GM06990 (cell line): ENCODE data around the gene IGF1R.

Experiments used
- DNase-seq: peaks from one replicate; pipeline ENCODE4 v3.0.0-alpha.2; 2011; ENCODE audit not compliant: insufficient read length; ENCODE audit errors: extremely low read depth
- H3K27me3 ChIP-seq: replicated peaks from 2 replicates; pipeline ENCODE4 v1.6.0; 2011; ENCODE audit warnings: low read length; ENCODE audit not compliant: control insufficient read depth, insufficient read depth
- H3K36me3 ChIP-seq: 2 replicates; pipeline ENCODE4 v1.5.1; 2011; ENCODE audit warnings: low read length; ENCODE audit not compliant: control insufficient read depth, insufficient read depth
- H3K4me3 ChIP-seq: replicated peaks from 2 replicates; pipeline ENCODE4 v1.5.1; 2011; ENCODE audit warnings: low read depth, mild to moderate bottlenecking, control low read depth, low read length
- TF ChIP-seq, protein P1 (sequence below): IDR thresholded peaks from 2 replicates; pipeline ENCODE4 v1.5.1; 2011; ENCODE audit warnings: low read length, control low read depth, mild to moderate bottlenecking, inconsistent platforms; ENCODE audit not compliant: insufficient read depth, poor library complexity, severe bottlenecking

The IGF1R gene

DNA sequence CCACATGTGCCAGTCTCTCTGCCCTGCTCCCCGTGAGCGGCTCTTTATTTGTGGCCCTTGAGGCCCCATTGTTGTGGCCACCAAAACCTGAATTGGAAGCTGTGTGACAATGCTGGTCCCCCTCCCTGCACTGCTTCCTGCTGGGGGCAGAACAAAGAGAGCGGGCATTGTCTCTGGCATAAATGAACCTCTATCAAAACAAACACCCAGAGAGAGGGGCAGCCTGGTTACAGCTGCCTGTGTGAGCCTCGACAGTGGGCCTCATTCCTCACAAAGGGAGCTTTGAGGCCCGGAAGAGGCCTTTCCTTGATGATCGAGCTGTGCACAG, 152.9 kb downstream of the IGF1R start:
- Histone ChIP-seq H3K36me3 (no peaks in the 10 kb centered on the region), H3K4me3 (no peak overlapping the region), H3K27me3 (no peaks in the 10 kb centered on the region; the same call in 1 of the 2 replicates)
- TF ChIP-seq, protein P1, sequence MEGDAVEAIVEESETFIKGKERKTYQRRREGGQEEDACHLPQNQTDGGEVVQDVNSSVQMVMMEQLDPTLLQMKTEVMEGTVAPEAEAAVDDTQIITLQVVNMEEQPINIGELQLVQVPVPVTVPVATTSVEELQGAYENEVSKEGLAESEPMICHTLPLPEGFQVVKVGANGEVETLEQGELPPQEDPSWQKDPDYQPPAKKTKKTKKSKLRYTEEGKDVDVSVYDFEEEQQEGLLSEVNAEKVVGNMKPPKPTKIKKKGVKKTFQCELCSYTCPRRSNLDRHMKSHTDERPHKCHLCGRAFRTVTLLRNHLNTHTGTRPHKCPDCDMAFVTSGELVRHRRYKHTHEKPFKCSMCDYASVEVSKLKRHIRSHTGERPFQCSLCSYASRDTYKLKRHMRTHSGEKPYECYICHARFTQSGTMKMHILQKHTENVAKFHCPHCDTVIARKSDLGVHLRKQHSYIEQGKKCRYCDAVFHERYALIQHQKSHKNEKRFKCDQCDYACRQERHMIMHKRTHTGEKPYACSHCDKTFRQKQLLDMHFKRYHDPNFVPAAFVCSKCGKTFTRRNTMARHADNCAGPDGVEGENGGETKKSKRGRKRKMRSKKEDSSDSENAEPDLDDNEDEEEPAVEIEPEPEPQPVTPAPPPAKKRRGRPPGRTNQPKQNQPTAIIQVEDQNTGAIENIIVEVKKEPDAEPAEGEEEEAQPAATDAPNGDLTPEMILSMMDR: no peak
- no peak for DNase-seq

DNA sequence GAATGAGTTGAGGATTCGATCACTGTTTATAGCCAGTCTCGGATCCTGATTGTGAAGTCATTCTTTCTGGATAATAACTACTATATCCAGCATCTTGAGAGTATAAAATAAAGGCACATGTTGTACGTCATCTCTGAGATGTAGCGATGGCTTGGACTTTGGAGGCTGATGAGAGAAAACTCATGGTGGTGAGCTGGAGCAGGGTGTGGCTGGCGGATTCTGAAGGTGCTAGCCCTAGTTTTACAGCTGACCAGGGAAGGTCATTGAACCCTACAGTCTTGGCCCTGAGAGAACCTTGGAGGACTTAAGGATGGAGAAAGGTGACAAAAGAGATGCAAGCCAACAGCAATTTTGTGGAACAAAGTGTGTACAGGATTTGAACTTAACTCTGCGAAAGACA, 153.8 kb downstream of the IGF1R start:
- Histone ChIP-seq H3K27me3 (no peaks in the 10 kb centered on the region; the same call in 1 of the 2 replicates), H3K4me3 (no peak overlapping the region), H3K36me3 (no peaks in the 10 kb centered on the region)
- TF ChIP-seq, protein P1: no peak
- DNase-seq: no peak

DNA sequence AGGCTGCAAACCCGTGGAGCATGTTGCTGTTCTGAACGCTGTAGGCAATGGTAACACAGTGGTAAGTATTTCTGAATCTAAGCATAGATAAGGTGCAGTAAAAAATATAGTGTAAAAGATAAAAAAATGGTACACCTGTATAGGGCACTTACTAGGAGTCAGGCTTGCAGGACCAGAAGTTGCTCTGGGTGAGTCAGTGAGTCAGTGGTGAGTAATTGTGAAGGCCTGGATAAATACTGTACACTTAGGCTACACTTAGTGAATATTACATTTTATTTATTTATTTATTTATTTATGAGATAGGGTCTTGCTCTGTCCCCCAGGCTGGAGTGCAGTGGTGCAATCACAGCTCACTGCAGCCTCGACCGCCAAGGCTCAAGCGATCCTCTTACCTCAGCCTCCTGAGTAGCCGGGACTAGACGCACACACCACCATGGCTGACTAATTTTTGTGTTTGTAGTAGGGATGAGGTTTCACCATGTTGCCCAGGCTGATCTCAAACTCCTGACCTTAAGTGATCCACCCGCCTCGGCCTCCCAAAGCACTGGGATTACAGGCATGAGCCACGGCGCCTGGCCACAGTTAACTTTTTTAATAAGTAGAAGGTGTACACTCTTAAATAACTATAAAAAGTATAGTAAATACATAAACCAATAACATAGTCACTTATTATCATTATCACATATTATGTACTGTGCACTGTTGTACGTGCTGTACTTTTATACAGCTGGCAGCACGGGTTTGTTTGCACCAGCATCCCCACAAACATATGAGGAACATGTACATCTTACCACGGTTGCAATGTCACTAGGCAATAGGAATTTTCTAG, 155.1 kb downstream of the IGF1R start:
- H3K27me3 ChIP-seq: no peaks in the 10 kb centered on the region
- no peaks in the 10 kb centered on the region for H3K36me3 ChIP-seq
- DNase-seq: no peak
- H3K4me3 ChIP-seq: no peak overlapping the region
- TF ChIP-seq, protein P1: no peak

DNA sequence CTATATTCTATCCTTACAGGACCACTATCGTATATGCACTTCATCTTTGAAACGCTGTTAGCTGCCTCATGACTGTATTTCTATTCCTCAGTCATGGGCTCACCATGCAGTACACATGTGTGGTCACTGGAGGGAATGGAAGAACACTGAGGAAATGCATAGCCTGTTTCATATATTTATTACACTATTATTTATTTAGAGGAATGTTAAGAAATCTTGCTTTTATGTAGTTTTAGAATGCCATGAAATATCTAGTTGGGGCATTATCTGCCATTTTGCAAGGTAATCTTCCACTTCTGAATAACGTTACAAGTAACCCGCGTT, 155.7 kb downstream of the IGF1R start:
- H3K4me3 ChIP-seq: no peak overlapping the region
- no peaks in the 10 kb centered on the region for H3K36me3 ChIP-seq
- H3K27me3 ChIP-seq: no peaks in the 10 kb centered on the region
- TF ChIP-seq, protein P1: no peak
- no peak for DNase-seq

DNA sequence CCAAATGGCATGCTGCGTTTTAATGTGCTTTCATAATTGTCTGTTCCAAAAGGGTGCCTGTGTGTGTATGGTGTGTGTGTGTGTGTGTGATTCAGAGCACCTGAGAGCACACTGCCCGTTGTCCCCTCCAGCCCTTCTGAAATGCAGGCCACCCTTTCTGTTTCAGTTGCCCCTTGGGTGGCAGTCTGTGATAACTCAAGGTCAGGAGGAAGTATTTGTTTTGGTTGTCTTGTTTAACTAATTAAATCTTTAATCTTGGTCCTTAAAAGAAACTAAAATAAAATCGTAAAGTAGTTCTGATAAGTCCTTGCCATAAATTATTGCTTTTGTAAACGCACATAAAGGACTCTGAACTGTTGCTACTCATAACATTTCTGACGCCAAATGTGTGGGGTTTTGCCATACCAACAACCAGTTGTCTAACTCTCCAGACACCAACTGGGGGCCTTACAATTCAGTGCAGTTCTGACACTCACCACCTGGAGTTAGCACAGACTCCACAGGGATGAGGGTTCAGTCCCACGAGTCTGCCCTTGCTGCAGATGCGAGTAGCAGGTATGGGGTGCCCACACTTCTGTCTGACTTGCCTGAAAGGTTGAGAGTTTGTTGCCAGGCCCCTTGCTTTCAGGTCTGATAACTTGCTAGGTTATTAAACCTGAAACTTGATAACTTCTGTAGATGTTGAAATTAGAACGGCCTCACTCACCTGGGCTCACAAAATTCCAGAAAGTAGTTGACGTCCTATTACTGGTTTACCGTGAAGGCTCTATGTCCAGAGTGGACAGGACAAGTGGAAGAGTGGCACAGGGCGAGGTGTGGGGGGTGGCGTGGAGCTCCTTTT, 157.3 kb downstream of the IGF1R start:
- H3K36me3 ChIP-seq: no peaks in the 10 kb centered on the region
- no peak for DNase-seq
- TF ChIP-seq, protein P1: peak; percentile 7

More for the DNA sequence above, 157.3 kb downstream of the IGF1R start:
- Histone ChIP-seq H3K27me3 (no peaks in the 10 kb centered on the region), H3K4me3 (no peak overlapping the region)
